Thymus (tissue), 11 donors: ENCODE measurements around the gene GRB10. TPM values are rescaled to one million over a fixed set of nuclear protein-coding genes. Genes with fewer than 3 reads are reported as not detected.

Source experiments
- DNase-seq, 9 donors: peaks; one replicate each; pipeline ENCODE4 v3.0.0-alpha.2; 2013; ENCODE audit warnings: low spot score in 9 of 9, low read depth in 6 of 9, missing footprints in 1 of 9
- H3K27ac ChIP-seq, 2 donors: one replicate each; pipeline ENCODE4 v1.5.1; 2013; ENCODE audit warnings: control low read depth in 1 of 2, low read depth in 1 of 2, low read length in 1 of 2, mild to moderate bottlenecking in 1 of 2, moderate library complexity in 1 of 2
- H3K27me3 ChIP-seq, 2 donors: one replicate each; pipeline ENCODE4 v1.5.1; 2013; ENCODE audit warnings: low read length in 1 of 2; ENCODE audit not compliant: control insufficient read depth in 2 of 2, insufficient read depth in 1 of 2
- H3K36me3 ChIP-seq, 2 donors: one replicate each; pipeline ENCODE4 v1.5.1; 2013; ENCODE audit warnings: low read length in 1 of 2, mild to moderate bottlenecking in 1 of 2, moderate library complexity in 1 of 2; ENCODE audit not compliant: control insufficient read depth in 2 of 2, insufficient read depth in 2 of 2
- H3K4me1 ChIP-seq, 2 donors: one replicate each; pipeline ENCODE4 v1.5.1; 2013; ENCODE audit warnings: low read length in 2 of 2; ENCODE audit not compliant: control insufficient read depth in 2 of 2, insufficient read depth in 2 of 2
- H3K4me3 ChIP-seq, 2 donors: one replicate each; pipeline ENCODE4 v1.5.1; 2013; ENCODE audit warnings: low read length in 2 of 2, control low read depth in 1 of 2, mild to moderate bottlenecking in 1 of 2
- H3K9me3 ChIP-seq, 2 donors: one replicate each; pipeline ENCODE4 v1.5.1; 2013; ENCODE audit warnings: low read length in 1 of 2, mild to moderate bottlenecking in 1 of 2; ENCODE audit not compliant: control insufficient read depth in 2 of 2, insufficient read depth in 1 of 2
- WGBS: extraction: QIAGEN DNeasy Blood & Tissue Kit; methylation state at CpG from one replicate; pipeline ENCODE4 v1.1.7; 2013; 5-methylcytosine and 5-hydroxymethylcytosine counted together
- polyA plus RNA-seq: library from polyadenylated mRNA; stranded (reverse); fragments of 200-250 nt; gene quantifications from one replicate; pipeline ENCODE4 v1.2.3, GENCODE V29; 2013
- total RNA-seq: library from RNA; stranded (reverse); fragments of 120-200 nt; gene quantifications from one replicate; pipeline ENCODE4 v1.2.4, GENCODE V29; 2013
- donor health status: healthy.

The GRB10 gene
- total and polyA plus RNA-seq, 2 donors, result 2.8 to 7.8 TPM

DNA sequence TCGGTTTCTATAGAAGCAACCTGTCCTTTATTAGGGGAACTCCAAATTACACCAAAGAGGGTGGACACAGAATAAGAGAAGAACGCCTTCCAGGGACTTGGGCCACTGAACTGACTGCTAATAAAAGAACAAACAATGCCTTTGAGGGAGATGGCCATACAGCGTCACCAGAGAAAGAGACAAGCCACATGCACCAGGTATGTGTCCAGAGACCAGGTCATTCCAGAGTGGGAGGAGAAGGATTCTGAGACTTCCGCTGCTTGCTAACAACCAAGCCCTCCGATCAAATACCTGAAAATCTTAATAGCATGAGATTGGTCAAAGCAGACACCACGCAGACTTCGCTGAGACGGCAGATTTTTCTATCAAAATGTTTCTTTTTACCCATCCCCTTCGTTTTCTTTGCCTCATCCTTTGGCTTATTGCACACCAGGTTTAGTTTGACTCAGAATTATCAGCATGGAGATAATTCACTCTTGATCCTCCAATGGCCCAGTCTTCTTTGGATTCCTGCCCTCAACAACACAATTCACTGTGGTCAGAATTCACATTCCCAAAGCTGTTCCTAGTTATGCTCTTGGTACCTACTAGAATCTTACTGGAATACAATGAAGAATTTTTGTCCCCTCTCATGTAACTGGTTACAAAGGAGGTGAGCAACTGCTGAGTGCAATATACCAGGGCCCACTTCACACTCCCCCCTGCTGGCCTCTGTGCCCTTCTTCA, 130.1 kb downstream of the GRB10 start:
- Histone ChIP-seq H3K36me3 (no peaks in the 10 kb centered on the region), H3K4me3 (no peak overlapping the region), H3K27ac (peak overlapping the region in 1 of 2 donors; percentile 39), H3K9me3 (no peaks in the 10 kb centered on the region), H3K27me3 (no peaks in the 10 kb centered on the region), H3K4me1 (peaks cover 13 to 29% of the 10 kb centered on the region in 2 donors)
- peak in 1 of 9 donors; percentile 14 for DNase-seq
- 98% methylated on average over 9 of the region's 9 CpGs for WGBS

DNA sequence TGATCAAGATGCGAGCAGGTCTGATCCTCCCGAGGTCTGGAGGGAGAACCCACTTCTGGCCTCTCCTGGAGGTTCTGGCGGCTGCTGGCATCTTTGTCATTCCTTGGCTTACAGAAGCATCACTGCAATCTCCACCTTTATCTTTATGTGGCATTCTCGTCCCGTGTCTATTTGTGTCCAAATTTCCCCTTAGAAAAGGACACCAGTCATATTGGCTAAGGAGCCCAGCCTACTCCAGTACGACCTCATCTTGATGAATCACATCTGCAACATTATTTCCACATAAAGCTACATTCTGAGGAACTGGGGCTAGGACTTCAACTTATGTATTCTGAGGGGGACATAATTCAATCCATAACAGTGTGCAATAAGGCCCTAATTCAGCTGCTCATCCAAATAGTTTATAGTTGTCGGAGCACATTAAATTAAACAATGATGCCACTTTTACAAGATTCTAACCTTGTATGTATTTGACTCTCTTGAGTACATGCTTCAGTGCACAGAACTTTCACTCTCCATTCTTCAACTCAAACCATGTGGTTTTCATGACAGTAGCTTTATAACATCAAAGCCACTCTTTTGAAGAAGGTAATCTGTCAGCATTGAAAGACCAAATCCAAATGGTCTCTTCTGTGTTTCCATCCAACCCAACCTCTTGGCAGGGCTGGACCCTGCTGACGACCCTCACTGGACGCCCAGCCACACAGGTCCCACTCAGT, 131.3 kb downstream of the GRB10 start:
- Histone ChIP-seq H3K9me3 (no peaks in the 10 kb centered on the region), H3K36me3 (no peaks in the 10 kb centered on the region), H3K27ac (no peak overlapping the region), H3K4me1 (peaks cover 13 to 29% of the 10 kb centered on the region in 2 donors), H3K4me3 (no peak overlapping the region), H3K27me3 (no peaks in the 10 kb centered on the region)
- peak in 1 of 9 donors; percentile 27 for DNase-seq
- WGBS, result 96% methylated on average over 9 of the region's 9 CpGs

DNA sequence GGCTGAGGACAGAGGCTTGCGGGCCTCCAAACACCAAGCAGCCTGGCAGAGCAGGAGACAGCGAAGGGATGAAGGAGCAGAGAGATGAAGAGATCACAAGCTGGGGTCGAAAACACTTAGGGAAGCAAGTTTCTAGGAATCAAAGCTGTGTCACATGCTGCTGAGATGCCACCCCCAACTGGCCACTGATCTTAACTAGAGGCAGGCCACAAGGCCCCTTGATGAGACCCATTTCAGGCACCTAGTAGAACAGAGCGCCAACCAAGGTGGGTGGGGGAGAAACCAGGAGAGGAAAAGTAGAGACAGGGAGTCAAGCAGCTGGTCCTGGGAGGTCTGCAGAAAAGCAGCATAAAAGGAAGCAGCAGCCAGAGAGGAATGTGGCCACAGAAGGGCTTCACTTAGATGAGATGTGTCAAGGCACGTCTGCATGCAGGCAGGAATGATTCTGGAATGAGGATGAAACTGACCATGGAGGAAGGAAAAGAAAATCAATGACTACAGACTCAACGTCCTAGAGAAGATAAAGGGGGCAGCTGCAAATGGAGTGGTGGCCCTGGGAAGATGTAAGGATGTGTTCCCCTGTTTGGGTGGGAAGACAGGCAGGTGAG, 132.5 kb downstream of the GRB10 start:
- no peak for DNase-seq
- peaks cover 13 to 29% of the 10 kb centered on the region in 2 donors for H3K4me1 ChIP-seq
- no peak overlapping the region for H3K27ac ChIP-seq
- no peaks in the 10 kb centered on the region for H3K36me3 ChIP-seq
- no peaks in the 10 kb centered on the region for H3K27me3 ChIP-seq
- no peak overlapping the region for H3K4me3 ChIP-seq
- no peaks in the 10 kb centered on the region for H3K9me3 ChIP-seq
- 96% methylated on average over 6 of the region's 6 CpGs for WGBS

DNA sequence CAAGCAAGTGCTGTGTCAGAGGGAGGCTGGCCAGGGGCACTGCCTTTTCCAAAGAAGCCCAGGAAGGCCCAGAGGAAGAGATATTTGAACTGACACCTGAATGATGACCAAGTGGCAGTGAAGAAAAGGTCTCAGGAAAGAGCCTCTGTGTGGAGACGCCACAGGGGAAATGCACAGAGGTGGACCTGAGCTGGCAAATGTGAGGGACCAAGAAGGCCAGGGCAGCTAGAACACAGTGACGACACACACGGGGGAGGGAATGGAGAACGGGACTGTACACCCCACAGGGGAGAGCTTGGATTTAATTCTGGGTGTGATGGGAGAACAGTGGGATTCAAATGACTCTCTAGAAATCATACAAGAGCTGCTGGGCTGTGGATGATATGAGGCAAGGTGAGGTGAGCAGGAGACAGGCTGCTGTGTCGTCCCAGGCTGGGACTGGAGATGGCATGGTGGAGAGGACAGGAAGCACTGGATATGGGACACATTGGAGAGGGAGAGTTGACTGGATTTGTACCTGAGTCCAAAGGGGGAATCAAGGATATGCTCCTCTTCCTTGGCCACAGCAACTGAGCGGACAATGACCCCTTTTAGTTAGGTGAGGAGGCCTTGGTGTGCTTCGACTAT, 133.3 kb downstream of the GRB10 start:
- H3K4me1 ChIP-seq, result peaks cover 13 to 29% of the 10 kb centered on the region in 2 donors
- no peaks in the 10 kb centered on the region for H3K27me3 ChIP-seq
- DNase-seq, result no peak
- H3K36me3 ChIP-seq, result no peaks in the 10 kb centered on the region
- no peak overlapping the region for H3K27ac ChIP-seq
- WGBS, result 98% methylated on average over 7 of the region's 7 CpGs
- H3K9me3 ChIP-seq, result no peaks in the 10 kb centered on the region
- H3K4me3 ChIP-seq, result no peak overlapping the region

DNA sequence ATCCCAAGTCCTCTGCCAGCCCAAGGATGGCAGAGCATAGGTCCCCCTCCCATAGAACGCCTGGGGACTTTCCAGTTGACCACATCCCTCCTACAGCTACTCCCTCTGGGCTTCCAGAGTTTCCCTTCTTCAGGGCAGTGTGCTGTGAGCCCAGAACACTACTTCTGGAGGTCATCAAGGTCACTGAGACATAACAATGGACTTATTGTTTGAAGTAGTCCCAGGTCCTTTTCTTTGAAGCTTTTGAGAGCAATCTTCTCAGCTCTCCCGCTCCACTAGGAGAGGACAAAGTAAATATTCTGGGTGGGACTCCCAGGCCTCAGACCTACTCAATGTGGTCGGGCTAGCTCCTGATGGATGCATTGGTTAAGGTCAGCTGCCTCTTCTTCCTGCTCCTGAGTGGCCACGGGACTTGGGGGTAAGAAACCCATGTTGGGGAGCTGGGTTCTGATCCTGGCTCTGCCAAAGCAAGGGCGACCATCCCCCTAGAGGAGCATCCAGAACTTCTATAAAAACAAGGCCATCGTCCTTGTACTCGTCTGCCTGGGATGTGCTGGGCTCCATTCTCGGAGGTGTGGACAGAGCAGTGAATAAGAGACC, 134.0 kb downstream of the GRB10 start:
- no peak overlapping the region for H3K27ac ChIP-seq

DNA sequence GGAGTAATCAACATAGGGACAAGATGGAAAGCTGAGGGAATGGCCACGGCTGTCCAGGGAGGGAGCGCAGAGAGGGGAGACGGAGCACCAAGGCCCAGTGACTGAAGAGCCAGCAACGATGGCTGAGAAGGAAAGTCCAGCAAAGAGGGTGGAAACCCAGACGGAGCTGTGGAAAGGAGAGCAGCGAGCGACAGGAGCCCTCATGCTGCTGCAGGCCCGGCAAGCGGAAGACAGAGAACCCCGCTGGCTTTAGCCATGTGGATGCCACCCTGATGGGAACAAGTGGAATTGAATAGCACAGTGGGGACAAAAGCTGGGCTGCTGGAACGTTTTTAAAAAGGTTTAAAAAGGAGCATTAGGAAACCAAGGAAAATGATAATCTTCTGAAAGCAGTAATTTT, 134.6 kb downstream of the GRB10 start:
- H3K27me3 ChIP-seq, result no peaks in the 10 kb centered on the region
- no peaks in the 10 kb centered on the region for H3K36me3 ChIP-seq
- no peaks in the 10 kb centered on the region for H3K9me3 ChIP-seq
- no peak for DNase-seq
- H3K4me1 ChIP-seq, result peaks cover 4 to 17% of the 10 kb centered on the region in 2 donors
- no peak overlapping the region for H3K27ac ChIP-seq
- no peak overlapping the region for H3K4me3 ChIP-seq
- 98% methylated on average over 11 of the region's 11 CpGs for WGBS

More for the DNA sequence above, 134.0 kb downstream of the GRB10 start:
- peaks cover 10 to 23% of the 10 kb centered on the region in 2 donors for H3K4me1 ChIP-seq
- H3K4me3 ChIP-seq, result no peak overlapping the region
- H3K36me3 ChIP-seq, result no peaks in the 10 kb centered on the region
- H3K9me3 ChIP-seq, result no peaks in the 10 kb centered on the region
- WGBS, result 96% methylated on average over 8 of the region's 8 CpGs
- no peak for DNase-seq
- no peaks in the 10 kb centered on the region for H3K27me3 ChIP-seq

DNA sequence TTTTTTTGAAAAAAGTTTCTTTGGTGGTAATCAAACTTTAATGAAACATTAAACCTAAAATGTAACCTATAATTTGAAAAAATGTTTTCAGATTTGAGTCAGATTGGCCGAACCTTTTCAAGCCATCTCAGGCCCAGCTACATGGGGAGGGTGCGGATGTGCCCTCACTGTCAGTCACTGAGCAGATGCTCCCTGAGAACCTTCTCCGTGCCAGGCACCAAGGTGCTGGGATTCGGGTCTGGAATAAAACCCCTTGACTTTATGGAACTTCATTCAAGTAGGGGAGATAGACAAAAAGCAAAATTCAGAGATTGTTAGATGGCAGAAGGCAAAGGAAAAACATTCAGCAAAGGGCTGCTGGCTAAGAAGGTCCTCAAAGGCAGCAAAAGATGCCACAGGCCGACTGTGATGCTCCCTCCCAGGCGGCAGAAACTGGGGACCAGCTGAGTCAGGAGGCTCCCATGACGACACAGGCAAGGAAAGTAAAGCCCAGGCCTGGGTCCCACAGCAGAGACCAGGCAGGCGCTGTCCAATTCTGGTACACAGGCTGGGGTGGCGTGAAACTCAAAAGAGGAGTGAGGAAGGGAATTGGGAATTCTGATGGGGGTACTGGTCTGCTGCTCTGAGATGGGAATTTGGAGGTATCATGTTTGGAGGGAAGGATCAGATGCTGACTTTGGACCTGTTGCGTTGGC, 135.3 kb downstream of the GRB10 start:
- H3K9me3 ChIP-seq, result no peaks in the 10 kb centered on the region
- H3K4me3 ChIP-seq, result no peak overlapping the region
- DNase-seq, result no peak
- peaks cover 0 to 10% of the 10 kb centered on the region in 2 donors for H3K4me1 ChIP-seq
- no peaks in the 10 kb centered on the region for H3K36me3 ChIP-seq
- 97% methylated on average over 10 of the region's 10 CpGs for WGBS
- no peak overlapping the region for H3K27ac ChIP-seq
- no peaks in the 10 kb centered on the region for H3K27me3 ChIP-seq

DNA sequence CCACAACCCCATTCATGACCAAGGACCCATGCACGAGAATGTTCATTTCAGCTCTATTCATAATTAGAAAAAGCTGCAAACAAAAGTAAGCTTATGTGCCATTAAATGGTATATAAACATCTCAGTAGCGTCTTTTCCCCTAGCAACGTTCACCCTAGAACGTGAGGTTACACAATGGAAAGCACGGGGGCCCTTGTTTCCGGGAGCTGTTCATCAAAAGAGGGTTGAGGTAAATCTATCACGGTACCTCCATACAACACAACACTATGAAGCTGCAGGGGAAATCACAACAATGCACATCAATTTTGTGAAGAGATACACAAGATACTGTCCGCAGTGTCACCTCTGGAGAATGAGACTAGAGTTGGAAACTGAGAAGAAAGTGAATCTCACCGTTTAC, 136.6 kb downstream of the GRB10 start:
- Histone ChIP-seq H3K9me3 (no peaks in the 10 kb centered on the region), H3K36me3 (no peaks in the 10 kb centered on the region), H3K27ac (no peak overlapping the region), H3K4me3 (no peak overlapping the region), H3K27me3 (no peaks in the 10 kb centered on the region), H3K4me1 (peaks cover 0 to under 1% of the 10 kb centered on the region in 2 donors)
- no peak for DNase-seq
- 93% methylated on average over 9 of the region's 9 CpGs for WGBS
